GM23338 (cell line): Measurements from ENCODE around the gene LCP2. TPM values are rescaled to one million over a fixed set of nuclear protein-coding genes. Genes with fewer than 3 reads are reported as not detected.

ENCODE experiments used
- ATAC-seq: fragments of 200-7000 bp; cut with Tn5 transposase; 3 replicates; pipeline ENCODE4 v1.9.1; 2020
- DNase-seq: peaks from one replicate; pipeline ENCODE4 v3.0.0-alpha.2; 2015; ENCODE audit warnings: low spot score
- H2AFZ ChIP-seq: fragments of 200-600 bp; sonication (generic); 2 replicates; pipeline ENCODE4 v1.8.0; 2016; ENCODE audit warnings: antibody characterized with exemption, mild to moderate bottlenecking, moderate library complexity
- H3F3A ChIP-seq: fragments of 200-600 bp; sonication (generic); replicated peaks from 2 replicates; pipeline ENCODE4 v1.8.0; 2017; ENCODE audit warnings: antibody characterized with exemption, mixed run types, low read depth
- H3K27ac ChIP-seq: fragments of 200-600 bp; sonication (generic); 2 replicates; pipeline ENCODE4 v1.6.1; 2016; ENCODE audit warnings: low read depth
- H3K27me3 ChIP-seq: fragments of 200-600 bp; sonication (generic); 2 replicates; pipeline ENCODE4 v1.8.0; 2016; ENCODE audit warnings: mild to moderate bottlenecking, mixed run types, moderate library complexity; ENCODE audit not compliant: insufficient read depth
- H3K36me3 ChIP-seq: fragments of 200-600 bp; sonication (generic); 2 replicates; pipeline ENCODE4 v1.8.0; 2016; ENCODE audit warnings: mild to moderate bottlenecking; ENCODE audit not compliant: insufficient read depth
- H3K4me1 ChIP-seq: fragments of 200-600 bp; sonication (generic); 2 replicates; pipeline ENCODE4 v1.8.0; 2016; ENCODE audit warnings: mild to moderate bottlenecking, moderate library complexity; ENCODE audit not compliant: insufficient read depth
- H3K4me2 ChIP-seq: fragments of 200-600 bp; sonication (generic); 2 replicates; pipeline ENCODE4 v1.7.1; 2017; ENCODE audit warnings: mixed run types
- H3K4me3 ChIP-seq: fragments of 200-600 bp; sonication (generic); 2 replicates; pipeline ENCODE4 v1.6.1; 2016; ENCODE audit warnings: mixed run types
- H3K79me2 ChIP-seq: fragments of 200-600 bp; sonication (generic); replicated peaks from 2 replicates; pipeline ENCODE4 v1.8.0; 2017; ENCODE audit warnings: mild to moderate bottlenecking; ENCODE audit not compliant: insufficient read depth
- H3K9me2 ChIP-seq: fragments of 200-600 bp; sonication (generic); 2 replicates; pipeline ENCODE4 v1.8.0; 2017; ENCODE audit not compliant: insufficient read depth
- H4K20me1 ChIP-seq: fragments of 200-600 bp; sonication (generic); replicated peaks from 2 replicates; pipeline ENCODE4 v1.8.0; 2017; ENCODE audit warnings: mild to moderate bottlenecking; ENCODE audit not compliant: insufficient read depth
- H3K27ac Mint-ChIP-seq: 2 replicates; pipeline ENCODE4 v1.8.0; 2020; ENCODE audit warnings: inconsistent platforms, mild to moderate bottlenecking, moderate library complexity, mixed read lengths
- H3K27me3 Mint-ChIP-seq: 3 replicates; pipeline ENCODE4 v1.8.0; 2022; ENCODE audit warnings: low read depth, mild to moderate bottlenecking, moderate library complexity, mixed read lengths, inconsistent platforms; ENCODE audit not compliant: insufficient read depth, poor library complexity
- H3K36me3 Mint-ChIP-seq: 3 replicates; pipeline ENCODE4 v1.8.0; 2021; ENCODE audit warnings: low read depth, mild to moderate bottlenecking, inconsistent platforms, moderate library complexity, mixed read lengths
- H3K4me1 Mint-ChIP-seq: 3 replicates; pipeline ENCODE4 v1.8.0; 2020; ENCODE audit warnings: mild to moderate bottlenecking, inconsistent platforms, mixed read lengths
- H3K4me3 Mint-ChIP-seq: 3 replicates; pipeline ENCODE4 v1.8.0; 2021; ENCODE audit warnings: moderate library complexity, mild to moderate bottlenecking, inconsistent platforms, mixed read lengths
- H3K9me3 Mint-ChIP-seq: 3 replicates; pipeline ENCODE4 v1.8.0; 2020; ENCODE audit warnings: moderate library complexity, mild to moderate bottlenecking, inconsistent platforms, mixed read lengths
- CREB1 ChIP-seq: fragments of 250-450 bp; sonication (Bioruptor Pico); IDR thresholded peaks from 2 replicates; pipeline ENCODE4 v1.5.0; 2020; ENCODE audit warnings: low read depth, mild to moderate bottlenecking, moderate library complexity
- EZH2 ChIP-seq: fragments of 200-600 bp; sonication (generic); IDR thresholded peaks from one replicate; pipeline ENCODE4 v1.8.0; 2017; ENCODE audit warnings: antibody characterized with exemption, mild to moderate bottlenecking, low read depth; ENCODE audit not compliant: unreplicated experiment
- EZH2phosphoT487 ChIP-seq: fragments of 200-600 bp; sonication (generic); IDR thresholded peaks from one replicate; pipeline ENCODE4 v1.8.1; 2018; ENCODE audit warnings: antibody characterized with exemption; ENCODE audit not compliant: unreplicated experiment
- JUNB ChIP-seq: IDR thresholded peaks from one replicate; pipeline ENCODE4 v1.6.1; 2016; ENCODE audit warnings: antibody characterized with exemption; ENCODE audit not compliant: unreplicated experiment
- NANOG ChIP-seq: IDR thresholded peaks from 2 replicates; pipeline ENCODE4 v1.6.1; 2016; ENCODE audit warnings: antibody characterized with exemption, borderline replicate concordance
- POLR2AphosphoS5 ChIP-seq: IDR thresholded peaks from 2 replicates; pipeline ENCODE4 v1.6.1; 2016; ENCODE audit warnings: antibody characterized with exemption, low read depth
- STAT1 ChIP-seq: IDR thresholded peaks from one replicate; pipeline ENCODE4 v1.6.1; 2016; ENCODE audit warnings: antibody characterized with exemption; ENCODE audit not compliant: unreplicated experiment
- ZNF114 ChIP-seq: fragments of 250-450 bp; sonication (Bioruptor Pico); IDR thresholded peaks from 2 replicates; pipeline ENCODE4 v1.5.0; 2020; ENCODE audit warnings: mild to moderate bottlenecking, moderate library complexity
- ZNF331 ChIP-seq: fragments of 250-450 bp; sonication (Bioruptor Pico); IDR thresholded peaks from 2 replicates; pipeline ENCODE4 v1.5.0; 2020; ENCODE audit warnings: low read depth, mild to moderate bottlenecking, moderate library complexity
- polyA plus RNA-seq: library from polyadenylated mRNA; unstranded; fragments of >200 nt; fragmentation: Nextera tagmentation; extraction: Ambion mirVana; gene quantifications from 2 replicates; pipeline ENCODE4 v1.2.1, GENCODE V29; 2016
- total RNA-seq: library from RNA; depleted of rRNA; stranded (reverse); fragments of >200 nt; shearing (Covaris generic); gene quantifications from 2 replicates; pipeline ENCODE4 v1.2.3, GENCODE V29; 2014
- TF ChIP-seq, protein P1 (sequence below): IDR thresholded peaks from one replicate; pipeline ENCODE4 v1.6.1; 2018; ENCODE audit warnings: antibody characterized with exemption; ENCODE audit not compliant: unreplicated experiment
- TF ChIP-seq, protein P2 (sequence below): IDR thresholded peaks from 2 replicates; pipeline ENCODE4 v1.6.1; 2016; ENCODE audit warnings: antibody characterized with exemption
- TF ChIP-seq, protein P3 (sequence below), 2 experiments: fragments of 200-600 bp in 1 of 2; sonication (generic) in 1 of 2; conservative IDR thresholded peaks; 2 replicates each; pipeline versions ENCODE4 v1.5.1 to v1.6.1; 2016 to 2017; ENCODE audit warnings: antibody characterized with exemption in 2 of 2, low read depth in 2 of 2, mild to moderate bottlenecking in 2 of 2, moderate library complexity in 1 of 2
- TF ChIP-seq, protein P4 (sequence below): fragments of 250-450 bp; sonication (Bioruptor Pico); IDR thresholded peaks from 2 replicates; pipeline ENCODE4 v1.5.0; 2020; ENCODE audit warnings: mild to moderate bottlenecking, moderate library complexity

LCP2 gene
- total and polyA plus RNA-seq, 2 experiments from 2014 or later, result 0.26 to 0.38 TPM

DNA sequence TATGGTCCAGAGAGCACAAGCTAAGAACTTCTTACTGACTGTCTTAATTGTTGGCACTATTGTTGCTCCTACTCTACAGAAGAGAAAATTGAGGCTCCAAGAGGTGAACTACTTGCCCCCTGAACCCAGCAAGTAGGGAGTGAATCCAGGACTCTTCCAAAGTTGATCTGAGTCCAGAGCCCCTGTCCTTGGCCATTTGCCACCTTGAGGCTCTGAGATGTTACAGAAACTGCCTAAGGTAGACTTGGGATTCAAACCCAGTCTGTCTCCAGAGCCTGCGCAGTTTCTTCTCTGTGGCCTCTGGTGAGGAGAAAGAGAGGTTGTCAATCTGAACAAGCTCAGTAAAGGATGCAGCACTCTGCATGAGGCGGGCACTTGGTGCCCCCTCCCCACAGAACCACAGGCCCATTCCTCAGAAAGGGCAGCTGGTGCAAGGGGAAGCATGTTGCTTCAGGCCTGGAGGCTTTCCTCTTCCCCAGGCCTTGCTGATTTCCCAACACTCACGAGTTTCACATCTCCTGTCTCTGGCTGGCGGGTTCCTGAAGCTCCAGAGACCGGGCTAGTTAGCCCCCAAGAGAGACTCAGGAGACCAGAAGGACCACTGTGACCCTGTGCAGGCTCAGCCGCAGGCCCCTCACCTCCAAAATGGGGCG, 2.9 kb upstream of the LCP2 start:
- Mint-ChIP-seq H3K4me3 (no peak overlapping the region), H3K27ac (no peak overlapping the region), H3K27me3 (peaks cover 9% of the 10 kb centered on the region), H3K9me3 (no peaks in the 10 kb centered on the region; the same call in 2 of the 3 replicates), H3K4me1 (peaks cover 21% of the 10 kb centered on the region), H3K36me3 (no peaks in the 10 kb centered on the region)
- no peaks in the 10 kb centered on the region for H3K27me3 ChIP-seq
- no peak for ATAC-seq
- H2AFZ ChIP-seq, result no peak overlapping the region
- no peak overlapping the region for H3K4me2 ChIP-seq
- H3K4me1 ChIP-seq, result no peaks in the 10 kb centered on the region; the same call in none of the 2 replicates
- no peaks in the 10 kb centered on the region for H3K79me2 ChIP-seq
- H3K27ac ChIP-seq, result no peak overlapping the region
- no peaks in the 10 kb centered on the region for H3F3A ChIP-seq
- H4K20me1 ChIP-seq, result no peaks in the 10 kb centered on the region
- peaks cover 10% of the 10 kb centered on the region; the same call in 1 of the 2 replicates for H3K9me2 ChIP-seq
- TF ChIP-seq, protein P1, sequence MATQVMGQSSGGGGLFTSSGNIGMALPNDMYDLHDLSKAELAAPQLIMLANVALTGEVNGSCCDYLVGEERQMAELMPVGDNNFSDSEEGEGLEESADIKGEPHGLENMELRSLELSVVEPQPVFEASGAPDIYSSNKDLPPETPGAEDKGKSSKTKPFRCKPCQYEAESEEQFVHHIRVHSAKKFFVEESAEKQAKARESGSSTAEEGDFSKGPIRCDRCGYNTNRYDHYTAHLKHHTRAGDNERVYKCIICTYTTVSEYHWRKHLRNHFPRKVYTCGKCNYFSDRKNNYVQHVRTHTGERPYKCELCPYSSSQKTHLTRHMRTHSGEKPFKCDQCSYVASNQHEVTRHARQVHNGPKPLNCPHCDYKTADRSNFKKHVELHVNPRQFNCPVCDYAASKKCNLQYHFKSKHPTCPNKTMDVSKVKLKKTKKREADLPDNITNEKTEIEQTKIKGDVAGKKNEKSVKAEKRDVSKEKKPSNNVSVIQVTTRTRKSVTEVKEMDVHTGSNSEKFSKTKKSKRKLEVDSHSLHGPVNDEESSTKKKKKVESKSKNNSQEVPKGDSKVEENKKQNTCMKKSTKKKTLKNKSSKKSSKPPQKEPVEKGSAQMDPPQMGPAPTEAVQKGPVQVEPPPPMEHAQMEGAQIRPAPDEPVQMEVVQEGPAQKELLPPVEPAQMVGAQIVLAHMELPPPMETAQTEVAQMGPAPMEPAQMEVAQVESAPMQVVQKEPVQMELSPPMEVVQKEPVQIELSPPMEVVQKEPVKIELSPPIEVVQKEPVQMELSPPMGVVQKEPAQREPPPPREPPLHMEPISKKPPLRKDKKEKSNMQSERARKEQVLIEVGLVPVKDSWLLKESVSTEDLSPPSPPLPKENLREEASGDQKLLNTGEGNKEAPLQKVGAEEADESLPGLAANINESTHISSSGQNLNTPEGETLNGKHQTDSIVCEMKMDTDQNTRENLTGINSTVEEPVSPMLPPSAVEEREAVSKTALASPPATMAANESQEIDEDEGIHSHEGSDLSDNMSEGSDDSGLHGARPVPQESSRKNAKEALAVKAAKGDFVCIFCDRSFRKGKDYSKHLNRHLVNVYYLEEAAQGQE, result no peak
- TF ChIP-seq JUNB, result no peak
- no peak for TF ChIP-seq CREB1
- TF ChIP-seq, protein P2, sequence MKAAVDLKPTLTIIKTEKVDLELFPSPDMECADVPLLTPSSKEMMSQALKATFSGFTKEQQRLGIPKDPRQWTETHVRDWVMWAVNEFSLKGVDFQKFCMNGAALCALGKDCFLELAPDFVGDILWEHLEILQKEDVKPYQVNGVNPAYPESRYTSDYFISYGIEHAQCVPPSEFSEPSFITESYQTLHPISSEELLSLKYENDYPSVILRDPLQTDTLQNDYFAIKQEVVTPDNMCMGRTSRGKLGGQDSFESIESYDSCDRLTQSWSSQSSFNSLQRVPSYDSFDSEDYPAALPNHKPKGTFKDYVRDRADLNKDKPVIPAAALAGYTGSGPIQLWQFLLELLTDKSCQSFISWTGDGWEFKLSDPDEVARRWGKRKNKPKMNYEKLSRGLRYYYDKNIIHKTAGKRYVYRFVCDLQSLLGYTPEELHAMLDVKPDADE, result no peak
- TF ChIP-seq, protein P3, sequence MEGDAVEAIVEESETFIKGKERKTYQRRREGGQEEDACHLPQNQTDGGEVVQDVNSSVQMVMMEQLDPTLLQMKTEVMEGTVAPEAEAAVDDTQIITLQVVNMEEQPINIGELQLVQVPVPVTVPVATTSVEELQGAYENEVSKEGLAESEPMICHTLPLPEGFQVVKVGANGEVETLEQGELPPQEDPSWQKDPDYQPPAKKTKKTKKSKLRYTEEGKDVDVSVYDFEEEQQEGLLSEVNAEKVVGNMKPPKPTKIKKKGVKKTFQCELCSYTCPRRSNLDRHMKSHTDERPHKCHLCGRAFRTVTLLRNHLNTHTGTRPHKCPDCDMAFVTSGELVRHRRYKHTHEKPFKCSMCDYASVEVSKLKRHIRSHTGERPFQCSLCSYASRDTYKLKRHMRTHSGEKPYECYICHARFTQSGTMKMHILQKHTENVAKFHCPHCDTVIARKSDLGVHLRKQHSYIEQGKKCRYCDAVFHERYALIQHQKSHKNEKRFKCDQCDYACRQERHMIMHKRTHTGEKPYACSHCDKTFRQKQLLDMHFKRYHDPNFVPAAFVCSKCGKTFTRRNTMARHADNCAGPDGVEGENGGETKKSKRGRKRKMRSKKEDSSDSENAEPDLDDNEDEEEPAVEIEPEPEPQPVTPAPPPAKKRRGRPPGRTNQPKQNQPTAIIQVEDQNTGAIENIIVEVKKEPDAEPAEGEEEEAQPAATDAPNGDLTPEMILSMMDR (conservative IDR thresholded peaks at IDR 0.05; ENCODE audit: low read depth in 2 of 2), result no peak
- no peak for TF ChIP-seq EZH2
- no peak for TF ChIP-seq ZNF331 (CRISPR knock-in tag)
- TF ChIP-seq EZH2phosphoT487, result no peak
- TF ChIP-seq POLR2AphosphoS5, result no peak
- TF ChIP-seq NANOG, result no peak
- TF ChIP-seq ZNF114, result no peak
- TF ChIP-seq, protein P4, sequence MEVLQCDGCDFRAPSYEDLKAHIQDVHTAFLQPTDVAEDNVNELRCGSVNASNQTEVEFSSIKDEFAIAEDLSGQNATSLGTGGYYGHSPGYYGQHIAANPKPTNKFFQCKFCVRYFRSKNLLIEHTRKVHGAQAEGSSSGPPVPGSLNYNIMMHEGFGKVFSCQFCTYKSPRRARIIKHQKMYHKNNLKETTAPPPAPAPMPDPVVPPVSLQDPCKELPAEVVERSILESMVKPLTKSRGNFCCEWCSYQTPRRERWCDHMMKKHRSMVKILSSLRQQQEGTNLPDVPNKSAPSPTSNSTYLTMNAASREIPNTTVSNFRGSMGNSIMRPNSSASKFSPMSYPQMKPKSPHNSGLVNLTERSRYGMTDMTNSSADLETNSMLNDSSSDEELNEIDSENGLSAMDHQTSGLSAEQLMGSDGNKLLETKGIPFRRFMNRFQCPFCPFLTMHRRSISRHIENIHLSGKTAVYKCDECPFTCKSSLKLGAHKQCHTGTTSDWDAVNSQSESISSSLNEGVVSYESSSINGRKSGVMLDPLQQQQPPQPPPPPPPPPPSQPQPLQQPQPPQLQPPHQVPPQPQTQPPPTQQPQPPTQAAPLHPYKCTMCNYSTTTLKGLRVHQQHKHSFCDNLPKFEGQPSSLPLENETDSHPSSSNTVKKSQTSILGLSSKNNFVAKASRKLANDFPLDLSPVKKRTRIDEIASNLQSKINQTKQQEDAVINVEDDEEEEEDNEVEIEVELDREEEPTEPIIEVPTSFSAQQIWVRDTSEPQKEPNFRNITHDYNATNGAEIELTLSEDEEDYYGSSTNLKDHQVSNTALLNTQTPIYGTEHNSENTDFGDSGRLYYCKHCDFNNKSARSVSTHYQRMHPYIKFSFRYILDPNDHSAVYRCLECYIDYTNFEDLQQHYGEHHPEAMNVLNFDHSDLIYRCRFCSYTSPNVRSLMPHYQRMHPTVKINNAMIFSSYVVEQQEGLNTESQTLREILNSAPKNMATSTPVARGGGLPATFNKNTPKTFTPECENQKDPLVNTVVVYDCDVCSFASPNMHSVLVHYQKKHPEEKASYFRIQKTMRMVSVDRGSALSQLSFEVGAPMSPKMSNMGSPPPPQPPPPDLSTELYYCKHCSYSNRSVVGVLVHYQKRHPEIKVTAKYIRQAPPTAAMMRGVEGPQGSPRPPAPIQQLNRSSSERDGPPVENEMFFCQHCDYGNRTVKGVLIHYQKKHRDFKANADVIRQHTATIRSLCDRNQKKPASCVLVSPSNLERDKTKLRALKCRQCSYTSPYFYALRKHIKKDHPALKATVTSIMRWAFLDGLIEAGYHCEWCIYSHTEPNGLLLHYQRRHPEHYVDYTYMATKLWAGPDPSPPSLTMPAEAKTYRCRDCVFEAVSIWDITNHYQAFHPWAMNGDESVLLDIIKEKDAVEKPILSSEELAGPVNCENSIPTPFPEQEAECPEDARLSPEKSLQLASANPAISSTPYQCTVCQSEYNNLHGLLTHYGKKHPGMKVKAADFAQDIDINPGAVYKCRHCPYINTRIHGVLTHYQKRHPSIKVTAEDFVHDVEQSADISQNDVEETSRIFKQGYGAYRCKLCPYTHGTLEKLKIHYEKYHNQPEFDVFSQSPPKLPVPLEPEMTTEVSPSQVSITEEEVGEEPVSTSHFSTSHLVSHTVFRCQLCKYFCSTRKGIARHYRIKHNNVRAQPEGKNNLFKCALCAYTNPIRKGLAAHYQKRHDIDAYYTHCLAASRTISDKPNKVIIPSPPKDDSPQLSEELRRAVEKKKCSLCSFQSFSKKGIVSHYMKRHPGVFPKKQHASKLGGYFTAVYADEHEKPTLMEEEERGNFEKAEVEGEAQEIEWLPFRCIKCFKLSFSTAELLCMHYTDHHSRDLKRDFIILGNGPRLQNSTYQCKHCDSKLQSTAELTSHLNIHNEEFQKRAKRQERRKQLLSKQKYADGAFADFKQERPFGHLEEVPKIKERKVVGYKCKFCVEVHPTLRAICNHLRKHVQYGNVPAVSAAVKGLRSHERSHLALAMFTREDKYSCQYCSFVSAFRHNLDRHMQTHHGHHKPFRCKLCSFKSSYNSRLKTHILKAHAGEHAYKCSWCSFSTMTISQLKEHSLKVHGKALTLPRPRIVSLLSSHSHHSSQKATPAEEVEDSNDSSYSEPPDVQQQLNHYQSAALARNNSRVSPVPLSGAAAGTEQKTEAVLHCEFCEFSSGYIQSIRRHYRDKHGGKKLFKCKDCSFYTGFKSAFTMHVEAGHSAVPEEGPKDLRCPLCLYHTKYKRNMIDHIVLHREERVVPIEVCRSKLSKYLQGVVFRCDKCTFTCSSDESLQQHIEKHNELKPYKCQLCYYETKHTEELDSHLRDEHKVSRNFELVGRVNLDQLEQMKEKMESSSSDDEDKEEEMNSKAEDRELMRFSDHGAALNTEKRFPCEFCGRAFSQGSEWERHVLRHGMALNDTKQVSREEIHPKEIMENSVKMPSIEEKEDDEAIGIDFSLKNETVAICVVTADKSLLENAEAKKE (CRISPR knock-in tag), result no peak
- TF ChIP-seq STAT1, result no peak
- no peak for DNase-seq
- no peak overlapping the region for H3K4me3 ChIP-seq
- H3K36me3 ChIP-seq, result no peaks in the 10 kb centered on the region
